Peyer's patch (tissue), 4 donors: Measurements from ENCODE around the gene ZNF649.

Source experiments
- CTCF ChIP-seq, 6 experiments: fragments of 450-650 bp in 4 of 6; fragments of 200-600 bp in 2 of 6; sonication (generic) in 1 of 6; IDR thresholded peaks; one replicate each; pipeline ENCODE4 v1.5.1; 2017 to 2019; ENCODE audit warnings: antibody characterized with exemption in 6 of 6, mild to moderate bottlenecking in 3 of 6, moderate library complexity in 1 of 6
- POLR2A ChIP-seq, 2 donors: fragments of 450-650 bp; IDR thresholded peaks; one replicate each; pipeline ENCODE4 v1.5.1; 2017; ENCODE audit warnings: antibody characterized with exemption in 2 of 2, mild to moderate bottlenecking in 2 of 2, moderate library complexity in 2 of 2

GRCh38 chr19:51944798-51945552 lies 40.2 kb upstream of the ZNF649 start:
- no peak for TF ChIP-seq POLR2A (IDR thresholded peaks at IDR 0.05)
- TF ChIP-seq CTCF (IDR thresholded peaks at IDR 0.05), result no peak
